Lung (tissue), 12 donors: Measurements from ENCODE around the gene PDE1C. TPM values are rescaled to one million over a fixed set of nuclear protein-coding genes. Genes with fewer than 3 reads are reported as not detected.

Source experiments
- ATAC-seq: fragments of 200-7000 bp; cut with Tn5 transposase; one replicate; pipeline ENCODE4 v1.9.1; 2020; ENCODE audit warnings: moderate number of reproducible peaks; ENCODE audit not compliant: insufficient read depth, low FRiP score
- DNase-seq, 3 donors: peaks; one replicate each; pipeline ENCODE4 v3.0.0-alpha.2; 2013 to 2017
- H3K27ac ChIP-seq, 2 donors: one replicate each; pipeline ENCODE4 v1.5.1; 2013; ENCODE audit warnings: mild to moderate bottlenecking in 2 of 2, moderate library complexity in 2 of 2, control low read depth in 1 of 2, inconsistent platforms in 1 of 2, low read depth in 1 of 2, low read length in 1 of 2
- H3K27me3 ChIP-seq, 3 donors: one replicate each; pipeline ENCODE4 v1.5.1; 2013; ENCODE audit warnings: low read length in 2 of 3; ENCODE audit not compliant: control insufficient read depth in 3 of 3, insufficient read depth in 3 of 3
- H3K36me3 ChIP-seq, 4 donors: one replicate each; pipeline ENCODE4 v1.5.1; 2013; ENCODE audit warnings: low read length in 4 of 4, mild to moderate bottlenecking in 1 of 4, moderate library complexity in 1 of 4; ENCODE audit not compliant: control insufficient read depth in 4 of 4, insufficient read depth in 4 of 4
- H3K4me1 ChIP-seq, 5 donors: one replicate each; pipeline ENCODE4 v1.5.1; 2013; ENCODE audit warnings: low read length in 5 of 5, mild to moderate bottlenecking in 2 of 5, moderate library complexity in 1 of 5; ENCODE audit not compliant: control insufficient read depth in 5 of 5, insufficient read depth in 5 of 5
- H3K4me3 ChIP-seq: one replicate; pipeline ENCODE4 v1.5.1; 2013; ENCODE audit warnings: mild to moderate bottlenecking, control low read depth, moderate library complexity
- H3K9ac ChIP-seq, 2 donors: one replicate each; pipeline ENCODE4 v1.5.1; 2013; ENCODE audit warnings: low read length in 2 of 2, control low read depth in 1 of 2; ENCODE audit not compliant: insufficient read depth in 1 of 2
- H3K9me3 ChIP-seq, 4 donors: one replicate each; pipeline ENCODE4 v1.5.1; 2013; ENCODE audit warnings: low read length in 3 of 4, mild to moderate bottlenecking in 1 of 4, moderate library complexity in 1 of 4; ENCODE audit not compliant: control insufficient read depth in 4 of 4, insufficient read depth in 3 of 4
- WGBS, 2 donors: extraction: QIAGEN DNeasy Blood & Tissue Kit; methylation state at CpG; one replicate each; pipeline ENCODE4 v1.1.7; 2013; 5-methylcytosine and 5-hydroxymethylcytosine counted together
- polyA plus RNA-seq, 2 donors: library from polyadenylated mRNA; stranded (reverse); fragments of 200-250 nt; gene quantifications; one replicate each; pipeline ENCODE4 v1.2.1, GENCODE V29; 2013
- total RNA-seq, 2 donors: library from RNA; depleted of rRNA in 1 of 2; stranded (reverse); fragments of >200 nt in 1 of 2; gene quantifications; one replicate each; pipeline ENCODE4 v1.2.1, GENCODE V29; 2014 to 2021
- TF ChIP-seq, protein P1 (sequence below): IDR thresholded peaks from 2 replicates; pipeline ENCODE4 v1.5.1; 2012; ENCODE audit warnings: mild to moderate bottlenecking; ENCODE audit errors: control extremely low read depth, extremely low read depth
- donor health status: control.
- donor health status: control.
- donor health status: Bipolar disorder and iron deficiency.
- donor health status: healthy.
- donor health status: DM: yes; HTN: yes; CAD: no.

PDE1C gene
- total and polyA plus RNA-seq, 4 donors: 1.9 to 14.3 (median 6.1) TPM

- WGBS, 2 donors: 87 to 98% methylated on average over 2 of the region's 2 CpGs
Measured at GRCh38 chr7:31922848-31923247, 147.4 kb downstream of the PDE1C start.

GRCh38 chr7:31921047-31921446, 149.2 kb downstream of the PDE1C start:
- Histone ChIP-seq H3K27ac (no peak overlapping the region), H3K9ac (no peak overlapping the region), H3K4me3 (no peak overlapping the region), H3K4me1 (peaks cover 0 to 18% (median 0%) of the 10 kb centered on the region in 5 donors), H3K36me3 (no peaks in the 10 kb centered on the region), H3K27me3 (no peaks in the 10 kb centered on the region), H3K9me3 (peaks cover 0 to 2% (median 0%) of the 10 kb centered on the region in 4 donors)
- TF ChIP-seq, protein P1, sequence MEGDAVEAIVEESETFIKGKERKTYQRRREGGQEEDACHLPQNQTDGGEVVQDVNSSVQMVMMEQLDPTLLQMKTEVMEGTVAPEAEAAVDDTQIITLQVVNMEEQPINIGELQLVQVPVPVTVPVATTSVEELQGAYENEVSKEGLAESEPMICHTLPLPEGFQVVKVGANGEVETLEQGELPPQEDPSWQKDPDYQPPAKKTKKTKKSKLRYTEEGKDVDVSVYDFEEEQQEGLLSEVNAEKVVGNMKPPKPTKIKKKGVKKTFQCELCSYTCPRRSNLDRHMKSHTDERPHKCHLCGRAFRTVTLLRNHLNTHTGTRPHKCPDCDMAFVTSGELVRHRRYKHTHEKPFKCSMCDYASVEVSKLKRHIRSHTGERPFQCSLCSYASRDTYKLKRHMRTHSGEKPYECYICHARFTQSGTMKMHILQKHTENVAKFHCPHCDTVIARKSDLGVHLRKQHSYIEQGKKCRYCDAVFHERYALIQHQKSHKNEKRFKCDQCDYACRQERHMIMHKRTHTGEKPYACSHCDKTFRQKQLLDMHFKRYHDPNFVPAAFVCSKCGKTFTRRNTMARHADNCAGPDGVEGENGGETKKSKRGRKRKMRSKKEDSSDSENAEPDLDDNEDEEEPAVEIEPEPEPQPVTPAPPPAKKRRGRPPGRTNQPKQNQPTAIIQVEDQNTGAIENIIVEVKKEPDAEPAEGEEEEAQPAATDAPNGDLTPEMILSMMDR: no peak
- no peak for ATAC-seq
- 93 to 97% methylated on average over 3 of the region's 3 CpGs for WGBS, 2 donors
- no peak for DNase-seq

More at GRCh38 chr7:31922848-31923247, 147.4 kb downstream of the PDE1C start:
- Histone ChIP-seq H3K9ac (no peak overlapping the region), H3K4me3 (no peak overlapping the region), H3K27me3 (no peaks in the 10 kb centered on the region), H3K4me1 (peaks cover 0 to 14% (median 0%) of the 10 kb centered on the region in 5 donors), H3K9me3 (peaks cover 0 to 4% (median 0%) of the 10 kb centered on the region in 4 donors), H3K27ac (no peak overlapping the region), H3K36me3 (no peaks in the 10 kb centered on the region)
- DNase-seq (no peak), ATAC-seq (no peak)
- TF ChIP-seq, protein P1: no peak

- TF ChIP-seq, protein P1: no peak
- no peak for ATAC-seq
- Histone ChIP-seq H3K36me3 (no peaks in the 10 kb centered on the region), H3K4me3 (no peak overlapping the region), H3K9me3 (peaks cover 0 to 2% (median 0%) of the 10 kb centered on the region in 4 donors), H3K9ac (no peak overlapping the region), H3K4me1 (peaks cover 0 to 17% (median 0%) of the 10 kb centered on the region in 5 donors), H3K27me3 (no peaks in the 10 kb centered on the region), H3K27ac (peak overlapping the region in 1 of 2 donors; percentile 27)
- no peak for DNase-seq
- 79 to 82% methylated on average over 3 of the region's 3 CpGs for WGBS, 2 donors
Measured at GRCh38 chr7:31919678-31920369, 150.4 kb downstream of the PDE1C start.
